GM12801 (cell line): Measurements from ENCODE around the gene EFCAB8.

ENCODE experiments used
- TF ChIP-seq, protein P1 (sequence below): IDR thresholded peaks from one replicate; pipeline ENCODE4 v1.5.1; 2011; ENCODE audit warnings: control low read depth; ENCODE audit not compliant: insufficient read length; ENCODE audit errors: extremely low read depth

EFCAB8 gene

DNA sequence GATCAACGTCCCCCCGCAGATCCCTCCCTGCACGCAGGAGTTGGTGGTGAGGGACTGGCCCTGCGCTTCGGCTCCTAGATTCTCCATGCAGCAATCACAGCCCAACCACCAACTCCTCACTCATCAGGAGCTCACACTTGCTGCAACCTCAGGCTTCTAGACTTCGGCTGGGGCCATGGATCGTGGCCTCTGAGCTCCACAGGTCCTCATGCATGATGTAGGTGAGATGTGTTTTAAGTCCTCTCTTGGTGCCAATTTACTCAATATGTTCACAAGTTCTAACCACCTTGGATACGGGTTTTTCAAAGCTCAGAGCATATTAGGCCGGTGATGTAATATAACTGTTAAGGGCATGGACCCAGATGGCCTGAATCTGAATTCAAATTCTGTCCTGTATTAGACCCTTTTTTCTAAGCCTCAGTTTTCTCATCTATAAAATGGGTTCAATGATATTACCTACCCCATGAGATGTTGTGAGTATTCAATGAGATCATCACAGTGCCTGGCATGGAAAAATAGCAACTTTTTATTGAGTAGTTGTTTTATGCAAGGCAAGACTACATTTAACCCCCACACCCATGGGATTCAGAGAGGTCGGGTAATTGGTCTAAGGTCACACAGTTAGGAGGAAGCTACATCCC is 114.5 kb downstream of the EFCAB8 start:
- TF ChIP-seq, protein P1, sequence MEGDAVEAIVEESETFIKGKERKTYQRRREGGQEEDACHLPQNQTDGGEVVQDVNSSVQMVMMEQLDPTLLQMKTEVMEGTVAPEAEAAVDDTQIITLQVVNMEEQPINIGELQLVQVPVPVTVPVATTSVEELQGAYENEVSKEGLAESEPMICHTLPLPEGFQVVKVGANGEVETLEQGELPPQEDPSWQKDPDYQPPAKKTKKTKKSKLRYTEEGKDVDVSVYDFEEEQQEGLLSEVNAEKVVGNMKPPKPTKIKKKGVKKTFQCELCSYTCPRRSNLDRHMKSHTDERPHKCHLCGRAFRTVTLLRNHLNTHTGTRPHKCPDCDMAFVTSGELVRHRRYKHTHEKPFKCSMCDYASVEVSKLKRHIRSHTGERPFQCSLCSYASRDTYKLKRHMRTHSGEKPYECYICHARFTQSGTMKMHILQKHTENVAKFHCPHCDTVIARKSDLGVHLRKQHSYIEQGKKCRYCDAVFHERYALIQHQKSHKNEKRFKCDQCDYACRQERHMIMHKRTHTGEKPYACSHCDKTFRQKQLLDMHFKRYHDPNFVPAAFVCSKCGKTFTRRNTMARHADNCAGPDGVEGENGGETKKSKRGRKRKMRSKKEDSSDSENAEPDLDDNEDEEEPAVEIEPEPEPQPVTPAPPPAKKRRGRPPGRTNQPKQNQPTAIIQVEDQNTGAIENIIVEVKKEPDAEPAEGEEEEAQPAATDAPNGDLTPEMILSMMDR, result no peak

DNA sequence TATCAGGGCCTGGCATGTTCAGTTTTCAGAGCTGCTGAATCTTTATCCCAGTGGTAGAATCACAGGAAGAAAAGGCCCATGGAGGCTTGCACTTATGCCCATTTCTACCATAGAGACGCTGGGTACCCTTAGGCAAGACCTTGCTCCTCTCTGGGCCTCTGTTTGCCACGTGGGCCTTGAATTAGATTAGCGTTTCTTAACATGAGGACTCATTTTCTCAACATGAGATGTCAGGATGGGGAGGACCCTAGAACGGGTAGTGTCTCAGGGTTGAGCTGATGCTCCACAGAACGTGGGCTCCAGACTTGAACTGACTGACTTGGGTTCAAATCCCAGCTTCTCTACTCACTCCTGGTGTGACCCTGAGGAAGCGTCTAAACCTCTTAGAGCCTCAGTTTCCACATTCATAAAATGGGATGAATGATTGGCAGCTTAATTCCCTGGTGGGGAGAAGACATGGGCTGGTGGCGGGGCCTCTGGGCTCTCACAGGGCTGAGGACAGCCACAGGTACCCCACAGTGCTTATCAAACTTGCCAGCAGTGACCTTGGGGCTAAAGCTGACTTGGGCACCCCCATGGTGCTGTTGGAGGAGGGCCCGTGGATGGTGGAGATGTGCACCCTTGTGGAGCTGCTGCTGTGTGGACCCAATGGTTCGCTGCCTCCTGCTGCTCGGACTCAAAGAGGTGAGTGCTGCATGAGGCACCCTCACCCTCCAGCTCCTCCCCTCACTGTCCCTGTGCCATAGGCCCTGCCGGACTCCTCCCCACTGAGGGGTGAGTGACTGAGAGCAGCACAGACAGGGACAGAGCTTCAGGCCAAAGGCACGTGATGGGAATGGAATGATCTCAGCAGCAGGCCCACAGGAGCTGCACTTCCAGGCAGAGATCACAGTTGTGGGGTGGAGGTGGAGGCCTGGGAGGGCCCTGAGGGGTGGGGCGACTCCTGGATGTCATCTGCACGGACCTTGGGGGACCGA is 117.3 kb downstream of the EFCAB8 start:
- TF ChIP-seq, protein P1, result no peak

DNA sequence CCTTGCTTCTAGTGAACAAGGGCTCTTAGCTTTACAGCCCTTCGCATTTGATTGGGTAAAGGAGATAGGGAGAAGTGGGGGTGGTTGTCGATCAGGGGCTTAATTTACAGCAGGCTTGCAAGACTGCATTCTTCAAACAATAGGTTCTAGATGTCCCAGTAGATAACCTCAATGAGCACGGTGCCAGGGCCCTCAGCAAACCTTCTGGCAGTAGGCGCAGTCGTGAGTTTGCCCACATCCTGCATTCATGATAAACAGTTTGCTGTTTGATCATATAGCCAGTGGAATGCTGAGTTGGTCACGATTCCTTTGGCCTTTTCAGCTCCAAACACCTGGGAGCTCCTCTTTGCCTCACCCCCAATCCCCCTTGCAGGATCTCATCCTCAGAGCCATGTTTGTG is 118.0 kb downstream of the EFCAB8 start:
- TF ChIP-seq, protein P1, result no peak

DNA sequence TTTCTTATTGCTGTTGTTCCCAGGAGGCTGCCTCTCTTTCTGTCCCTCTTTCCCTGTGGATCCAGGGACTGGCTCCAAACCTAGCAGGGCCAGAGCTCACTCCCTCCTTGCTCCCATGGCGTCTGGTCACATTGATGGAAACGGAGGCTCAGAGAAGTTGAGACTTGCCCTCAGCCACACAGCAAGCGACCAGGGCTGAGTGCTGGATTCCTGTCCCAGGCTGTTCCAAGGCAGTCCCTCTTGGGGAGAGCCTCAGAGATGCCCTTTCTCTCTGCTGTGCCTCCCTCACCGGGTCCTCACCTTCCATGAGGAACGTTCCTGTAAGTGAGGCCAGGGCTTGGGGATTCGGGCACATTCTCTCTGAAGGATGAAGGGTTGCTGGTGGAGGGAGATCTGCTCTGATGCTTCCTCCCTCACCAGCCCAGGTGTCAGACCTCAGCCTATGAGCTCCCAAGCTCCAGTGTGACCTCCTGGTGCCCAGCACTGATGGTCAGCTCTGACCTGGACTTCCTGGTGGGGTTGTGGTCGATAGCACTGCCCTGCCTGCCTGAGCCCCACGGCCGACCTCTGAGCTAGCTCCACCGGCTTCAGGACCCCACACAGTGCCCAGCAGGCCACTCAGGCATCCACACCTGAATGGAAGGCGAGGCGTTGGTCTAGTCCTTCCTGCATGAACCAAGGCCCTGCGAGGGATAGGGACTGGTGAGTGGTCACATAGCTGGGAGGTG is 118.7 kb downstream of the EFCAB8 start:
- TF ChIP-seq, protein P1, result no peak

DNA sequence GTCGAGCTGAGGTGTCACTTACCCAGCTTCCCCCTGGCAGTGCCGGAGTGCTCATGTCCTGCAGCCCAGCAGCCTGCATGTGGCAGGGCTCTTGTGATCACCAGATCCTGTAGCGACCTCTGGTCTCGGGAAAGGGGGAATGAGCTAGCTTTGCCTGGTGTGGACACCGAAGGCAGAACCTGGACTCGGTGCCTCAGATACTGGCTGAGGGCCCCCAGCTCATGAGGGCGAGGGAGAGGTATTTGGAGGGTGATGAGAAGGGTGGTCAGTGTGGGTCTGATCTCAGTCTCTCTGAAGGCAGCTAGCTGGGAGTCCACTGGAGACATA is 119.2 kb downstream of the EFCAB8 start:
- TF ChIP-seq, protein P1, result no peak

DNA sequence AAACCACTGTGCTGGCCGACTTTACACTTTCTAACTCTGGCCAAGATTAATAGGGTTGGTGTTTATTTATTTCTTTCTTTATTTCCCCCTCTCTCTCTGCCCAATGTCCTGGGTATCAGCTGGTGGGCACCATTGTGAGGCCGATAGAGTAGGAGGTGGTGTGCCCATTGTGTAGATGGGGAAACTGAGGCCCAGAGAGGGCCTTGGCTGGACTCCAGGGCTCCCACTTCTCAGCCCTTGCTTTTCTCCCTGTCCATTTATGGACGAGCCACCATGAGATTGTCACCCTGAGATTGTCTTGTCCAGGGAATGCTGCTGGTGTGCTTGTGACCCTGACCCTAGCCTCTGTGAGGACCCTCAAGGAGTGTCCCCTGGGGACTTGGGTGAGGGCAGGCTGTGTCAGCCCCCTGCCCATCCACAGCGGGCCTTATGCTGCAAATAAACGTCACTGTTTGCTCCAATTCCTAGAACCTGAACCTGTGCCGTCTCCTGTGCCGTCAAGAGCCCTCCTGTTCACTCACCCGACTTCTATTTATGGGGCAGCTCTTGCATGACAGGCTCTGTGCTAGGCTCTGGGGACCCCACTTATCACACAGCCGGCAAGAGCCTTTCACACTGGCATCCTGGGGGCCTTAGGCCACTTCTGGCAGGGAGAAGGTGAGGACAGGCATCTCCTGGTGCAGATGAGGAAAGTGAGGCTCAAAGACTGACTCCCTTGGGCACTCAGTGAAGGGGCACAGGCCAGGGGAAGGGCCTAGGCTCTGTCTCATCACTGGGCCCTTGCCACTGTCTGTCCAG is 120.7 kb downstream of the EFCAB8 start:
- TF ChIP-seq, protein P1, result no peak
